Measurements from ENCODE around the gene TMC2.

Gene TMC2

GRCh38 chr20:2509794-2510193, 26.6 kb upstream of the TMC2 start:
- no peak overlapping the region for H3K27ac ChIP-seq
- TF ChIP-seq, protein P1, sequence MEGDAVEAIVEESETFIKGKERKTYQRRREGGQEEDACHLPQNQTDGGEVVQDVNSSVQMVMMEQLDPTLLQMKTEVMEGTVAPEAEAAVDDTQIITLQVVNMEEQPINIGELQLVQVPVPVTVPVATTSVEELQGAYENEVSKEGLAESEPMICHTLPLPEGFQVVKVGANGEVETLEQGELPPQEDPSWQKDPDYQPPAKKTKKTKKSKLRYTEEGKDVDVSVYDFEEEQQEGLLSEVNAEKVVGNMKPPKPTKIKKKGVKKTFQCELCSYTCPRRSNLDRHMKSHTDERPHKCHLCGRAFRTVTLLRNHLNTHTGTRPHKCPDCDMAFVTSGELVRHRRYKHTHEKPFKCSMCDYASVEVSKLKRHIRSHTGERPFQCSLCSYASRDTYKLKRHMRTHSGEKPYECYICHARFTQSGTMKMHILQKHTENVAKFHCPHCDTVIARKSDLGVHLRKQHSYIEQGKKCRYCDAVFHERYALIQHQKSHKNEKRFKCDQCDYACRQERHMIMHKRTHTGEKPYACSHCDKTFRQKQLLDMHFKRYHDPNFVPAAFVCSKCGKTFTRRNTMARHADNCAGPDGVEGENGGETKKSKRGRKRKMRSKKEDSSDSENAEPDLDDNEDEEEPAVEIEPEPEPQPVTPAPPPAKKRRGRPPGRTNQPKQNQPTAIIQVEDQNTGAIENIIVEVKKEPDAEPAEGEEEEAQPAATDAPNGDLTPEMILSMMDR (conservative IDR thresholded peaks at IDR 0.05) = no peak

DNA sequence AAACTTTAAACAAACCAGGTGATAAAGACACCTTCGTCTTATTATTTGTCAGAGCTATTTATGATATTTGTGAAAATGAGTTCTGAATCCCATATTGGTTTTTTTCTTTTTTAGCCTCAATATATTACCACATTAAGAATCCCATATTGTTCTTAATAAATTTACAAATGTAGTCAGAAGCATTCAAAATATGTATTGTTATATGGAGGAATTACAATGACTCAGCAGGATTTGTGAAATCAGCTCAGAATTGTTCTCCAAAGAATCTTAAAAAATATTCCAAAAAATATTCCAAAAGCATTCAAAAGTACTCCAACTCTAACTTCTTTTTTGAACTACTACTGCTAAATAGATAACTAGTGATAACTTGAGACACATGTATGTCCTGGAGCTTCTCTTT, 21.2 kb upstream of the TMC2 start:
- H3K27ac ChIP-seq = no peak overlapping the region
- TF ChIP-seq, protein P1 (conservative IDR thresholded peaks at IDR 0.05) = no peak

GRCh38 chr20:2516399-2516798, 20.0 kb upstream of the TMC2 start:
- TF ChIP-seq, protein P1 (conservative IDR thresholded peaks at IDR 0.05) = no peak
- H3K27ac ChIP-seq = no peak overlapping the region

DNA sequence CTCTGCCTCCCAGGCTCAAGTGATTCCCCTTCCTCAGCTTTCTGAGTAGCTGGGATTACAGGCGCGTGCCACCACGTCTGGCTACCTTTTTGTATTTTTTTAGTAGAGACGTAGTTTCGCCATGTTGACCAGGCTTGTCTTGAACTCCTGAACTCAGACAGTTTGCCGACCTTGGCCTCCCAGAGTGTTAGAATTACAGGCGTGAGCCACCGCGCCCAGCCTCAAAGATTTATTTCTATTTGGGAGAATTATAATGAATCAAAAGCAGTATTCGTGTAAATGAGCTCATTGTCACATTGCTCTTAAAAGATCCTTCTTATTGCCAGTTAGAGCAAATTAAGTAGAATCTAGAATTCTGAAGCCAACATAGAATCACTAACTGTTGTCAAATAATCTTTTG, 18.3 kb upstream of the TMC2 start:
- TF ChIP-seq, protein P1 (conservative IDR thresholded peaks at IDR 0.05) = no peak
- no peak overlapping the region for H3K27ac ChIP-seq

DNA sequence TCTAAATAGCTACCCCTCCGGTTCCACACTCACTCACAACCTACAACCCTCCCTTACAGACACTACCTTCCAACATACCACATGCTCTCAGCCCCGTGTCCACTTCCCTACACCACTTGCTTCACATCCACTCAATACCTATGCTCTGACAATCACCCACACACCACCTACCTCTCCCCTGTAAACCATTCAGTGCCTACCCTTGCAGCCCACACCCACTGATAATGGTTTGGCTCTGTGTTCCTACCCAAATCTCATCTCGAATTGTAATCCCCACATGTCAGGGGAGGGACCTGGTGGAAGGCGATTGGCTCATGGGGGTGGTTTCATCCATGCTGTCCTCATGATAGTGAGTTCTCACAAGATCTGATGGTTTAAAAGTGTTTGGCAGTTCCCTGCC, 17.8 kb upstream of the TMC2 start:
- no peak overlapping the region for H3K27ac ChIP-seq
- TF ChIP-seq, protein P1 (conservative IDR thresholded peaks at IDR 0.05) = no peak

GRCh38 chr20:2519115-2519809, 17.1 kb upstream of the TMC2 start:
- H3K27ac ChIP-seq = no peak overlapping the region
- TF ChIP-seq, protein P1 (conservative IDR thresholded peaks at IDR 0.05) = no peak

DNA sequence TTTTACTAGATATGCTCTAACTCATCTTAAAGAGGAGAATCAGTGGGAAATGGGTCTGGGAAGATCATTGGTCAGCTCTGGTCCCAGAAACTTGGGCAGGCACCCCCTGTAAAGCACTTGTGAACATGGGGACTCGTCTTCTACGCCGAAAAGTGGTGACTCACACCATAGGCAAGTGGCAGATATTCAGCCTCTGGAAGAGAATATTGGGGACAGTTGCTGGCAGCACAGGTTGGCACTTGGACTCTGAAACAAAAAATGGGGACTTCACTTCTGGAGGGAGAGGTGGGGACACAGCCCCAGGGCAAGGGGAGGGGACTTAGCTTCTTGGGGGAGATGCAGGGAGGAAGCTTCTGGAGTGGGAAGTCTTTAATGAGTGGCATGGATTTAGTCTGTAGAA, 15.8 kb upstream of the TMC2 start:
- H3K27ac ChIP-seq = no peak overlapping the region
- TF ChIP-seq, protein P1 (conservative IDR thresholded peaks at IDR 0.05) = no peak
